T47D (cell line): ENCODE measurements around the gene KL.
A peak's percentile ranks its signal among the peaks of the same experiment; 100 is the strongest.

ENCODE experiments used
- DNase-seq, 2 experiments: peaks; one replicate each; pipeline versions ENCODE4 v3.0.0 to v3.0.0-alpha.2; 2011 to 2012; ENCODE audit warnings: low read depth in 1 of 2, low spot score in 1 of 2
- JUND ChIP-seq: IDR thresholded peaks from 2 replicates; pipeline ENCODE4 v1.6.1; 2012; ENCODE audit warnings: low read depth
- in situ Hi-C: cut with HindIII; loops from 2 replicates; pipeline ENCODE4 v1.10.0; 2016; ENCODE audit warnings: low sequenced_read_pairs, low pct_unique_long_range_greater_than_20kb

Gene KL

DNA sequence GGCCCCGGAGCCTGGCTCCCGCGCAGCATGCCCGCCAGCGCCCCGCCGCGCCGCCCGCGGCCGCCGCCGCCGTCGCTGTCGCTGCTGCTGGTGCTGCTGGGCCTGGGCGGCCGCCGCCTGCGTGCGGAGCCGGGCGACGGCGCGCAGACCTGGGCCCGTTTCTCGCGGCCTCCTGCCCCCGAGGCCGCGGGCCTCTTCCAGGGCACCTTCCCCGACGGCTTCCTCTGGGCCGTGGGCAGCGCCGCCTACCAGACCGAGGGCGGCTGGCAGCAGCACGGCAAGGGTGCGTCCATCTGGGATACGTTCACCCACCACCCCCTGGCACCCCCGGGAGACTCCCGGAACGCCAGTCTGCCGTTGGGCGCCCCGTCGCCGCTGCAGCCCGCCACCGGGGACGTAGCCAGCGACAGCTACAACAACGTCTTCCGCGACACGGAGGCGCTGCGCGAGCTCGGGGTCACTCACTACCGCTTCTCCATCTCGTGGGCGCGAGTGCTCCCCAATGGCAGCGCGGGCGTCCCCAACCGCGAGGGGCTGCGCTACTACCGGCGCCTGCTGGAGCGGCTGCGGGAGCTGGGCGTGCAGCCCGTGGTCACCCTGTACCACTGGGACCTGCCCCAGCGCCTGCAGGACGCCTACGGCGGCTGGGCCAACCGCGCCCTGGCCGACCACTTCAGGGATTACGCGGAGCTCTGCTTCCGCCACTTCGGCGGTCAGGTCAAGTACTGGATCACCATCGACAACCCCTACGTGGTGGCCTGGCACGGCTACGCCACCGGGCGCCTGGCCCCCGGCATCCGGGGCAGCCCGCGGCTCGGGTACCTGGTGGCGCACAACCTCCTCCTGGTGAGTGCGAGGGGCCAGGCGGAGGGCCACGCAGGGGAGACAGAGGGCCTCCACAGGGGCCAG is at the start of gene KL:
Gene KL (plus strand): TSS at position 10 of the 909 bp plus-strand sequence. CDS start 18 bp downstream, at position 28.
- TF ChIP-seq JUND, result no peak
- DNase-seq, result no peak
- in situ Hi-C loops, result no loop called here

DNA sequence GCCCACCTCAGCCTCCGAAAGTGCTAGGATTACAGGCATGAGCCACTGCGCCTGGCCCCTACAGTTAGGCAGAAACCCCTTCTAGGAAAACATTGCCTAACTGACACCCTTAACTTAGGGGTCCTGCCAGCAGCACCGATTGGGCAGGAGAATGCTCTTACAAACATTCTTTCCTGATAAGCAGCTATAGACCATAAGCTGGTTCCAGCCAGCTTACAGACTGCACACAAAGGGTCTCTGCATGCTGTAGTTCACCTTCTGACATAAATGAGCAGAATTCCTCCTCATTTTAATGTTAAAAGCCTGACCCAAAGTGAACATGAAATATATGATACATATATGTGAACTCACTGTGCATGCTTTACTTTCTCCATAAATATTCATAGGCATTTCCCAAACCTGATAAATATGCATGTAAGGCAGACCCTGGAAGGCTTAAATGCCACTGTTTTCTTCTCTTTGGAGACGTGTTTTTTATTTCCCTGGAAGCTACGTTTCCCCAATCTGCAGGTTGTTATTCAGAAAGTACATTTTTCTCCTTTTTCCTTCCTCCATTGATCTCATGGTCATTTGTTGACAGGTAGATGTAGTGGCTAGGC is 48.5 kb upstream of the KL start:
- no peak for TF ChIP-seq JUND
- DNase-seq, result no peak
- in situ Hi-C loops, result no loop called here

DNA sequence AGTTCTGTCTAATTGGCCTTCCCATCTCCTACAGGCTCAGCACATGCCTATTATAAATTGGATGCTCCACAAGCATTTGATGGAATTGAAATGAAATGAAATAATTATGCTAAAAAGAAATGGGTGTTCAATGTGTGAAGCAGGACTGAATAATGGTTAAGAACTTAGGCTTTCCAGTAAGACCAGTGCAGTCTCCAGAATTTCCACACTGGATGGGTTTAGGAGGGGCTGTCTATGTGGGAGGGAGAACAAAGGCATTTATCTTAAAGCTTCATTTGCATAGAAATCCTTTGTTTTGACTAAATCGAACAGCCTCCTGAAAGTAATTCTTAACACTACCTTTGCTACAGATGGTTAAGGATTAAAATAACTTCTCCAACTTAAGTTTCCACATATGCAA is 47.9 kb upstream of the KL start:
- no peak for DNase-seq
- TF ChIP-seq JUND, result no peak
- in situ Hi-C loops, result no loop called here

DNA sequence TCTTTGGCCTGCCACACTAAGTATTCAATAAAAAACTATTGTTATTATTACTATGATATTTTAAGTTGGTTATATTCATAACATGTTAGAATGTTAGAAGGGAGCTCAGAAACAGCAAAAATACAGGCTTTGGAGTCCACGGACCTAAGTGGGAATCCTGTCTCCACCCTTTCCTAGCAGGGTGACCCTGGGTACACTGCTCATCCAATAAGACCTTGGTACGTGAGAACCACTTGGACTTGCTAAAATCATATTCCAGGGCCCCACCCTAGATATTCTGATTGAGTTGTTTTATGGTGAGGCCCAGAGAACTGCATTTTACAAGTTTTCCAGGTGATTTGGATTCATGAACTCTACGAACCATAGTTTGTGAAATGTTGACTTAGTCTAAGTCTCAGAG is 47.4 kb upstream of the KL start:
- TF ChIP-seq JUND, result no peak
- in situ Hi-C loops, result no loop called here
- DNase-seq, result no peak

DNA sequence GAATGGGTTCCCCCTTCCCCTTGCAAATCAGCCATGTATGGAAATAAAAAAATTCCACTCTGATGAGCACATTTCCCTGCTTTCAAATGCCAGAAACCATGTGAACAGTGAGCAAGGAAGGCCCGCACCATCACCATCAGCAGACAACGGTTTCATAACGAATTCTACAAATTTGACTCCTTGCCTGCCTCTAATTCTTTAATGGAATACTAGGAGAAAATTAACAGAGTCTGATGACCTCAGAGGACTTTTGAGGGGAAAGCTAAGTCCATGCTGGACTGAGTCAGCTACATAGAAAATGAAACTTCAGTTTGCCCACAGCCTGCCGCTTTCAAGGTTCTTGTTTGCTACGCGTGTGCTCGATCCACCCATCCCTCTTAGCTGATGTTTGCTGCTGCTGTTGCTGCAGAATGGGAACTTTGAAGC is 46.7 kb upstream of the KL start:
- no peak for TF ChIP-seq JUND
- no peak for DNase-seq
- in situ Hi-C loops, result no loop called here

DNA sequence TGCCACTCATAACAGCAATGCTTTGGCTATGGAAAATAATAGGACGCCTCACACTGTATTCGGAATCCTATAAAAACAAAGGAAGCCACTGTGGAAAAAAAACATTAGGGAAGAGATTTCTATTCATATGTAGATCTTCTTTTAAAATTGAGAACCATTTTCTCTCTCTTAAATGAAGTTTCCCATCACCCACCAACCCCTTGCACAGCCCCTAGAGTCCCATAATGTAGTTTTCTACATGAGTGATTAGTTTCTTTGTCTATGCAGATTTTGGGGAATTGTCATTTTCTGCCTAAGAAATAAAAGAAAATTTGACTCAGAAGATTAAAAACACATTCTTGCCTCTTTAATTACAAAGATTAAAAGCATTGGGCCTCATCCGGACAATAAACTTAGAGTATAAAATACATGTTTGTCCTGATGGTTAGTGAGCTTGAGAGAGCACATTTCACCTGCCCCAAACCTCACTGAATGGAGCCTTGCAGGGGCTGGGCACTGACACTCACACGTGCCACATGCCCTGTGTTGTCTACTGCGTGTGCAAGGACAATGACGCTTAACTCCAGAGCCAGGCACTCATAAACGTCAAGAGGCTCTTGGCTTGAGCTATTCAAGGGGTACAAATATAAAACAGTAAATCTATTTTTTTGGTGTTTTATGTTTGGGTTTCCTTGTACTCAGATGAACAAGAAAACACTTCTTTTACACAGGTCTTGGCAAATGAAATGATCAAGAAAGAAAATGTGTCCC is 40.0 kb upstream of the KL start:
- DNase-seq, result no peak
- in situ Hi-C loops, result no loop called here
- TF ChIP-seq JUND, result no peak

DNA sequence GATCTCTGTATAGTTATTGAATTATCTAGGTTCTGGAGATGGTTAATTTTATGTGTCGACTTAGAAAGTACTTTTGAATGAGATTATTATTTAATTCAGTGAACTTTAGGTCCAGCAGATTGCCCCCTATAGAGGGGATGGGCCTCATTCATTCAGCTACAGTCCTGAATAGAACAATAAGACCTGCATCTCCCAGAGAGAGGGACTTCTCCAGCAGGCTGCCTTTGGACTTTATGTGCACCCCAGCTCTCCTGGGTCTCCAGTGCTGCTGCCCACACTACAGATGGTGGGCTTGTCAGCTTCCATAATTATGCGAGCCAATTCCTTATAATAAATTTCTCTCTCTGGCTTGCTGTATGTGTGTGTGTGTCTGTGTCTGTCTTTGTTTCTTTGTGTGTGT is 39.3 kb upstream of the KL start:
- no peak for DNase-seq
- in situ Hi-C loops, result no loop called here
- no peak for TF ChIP-seq JUND

DNA sequence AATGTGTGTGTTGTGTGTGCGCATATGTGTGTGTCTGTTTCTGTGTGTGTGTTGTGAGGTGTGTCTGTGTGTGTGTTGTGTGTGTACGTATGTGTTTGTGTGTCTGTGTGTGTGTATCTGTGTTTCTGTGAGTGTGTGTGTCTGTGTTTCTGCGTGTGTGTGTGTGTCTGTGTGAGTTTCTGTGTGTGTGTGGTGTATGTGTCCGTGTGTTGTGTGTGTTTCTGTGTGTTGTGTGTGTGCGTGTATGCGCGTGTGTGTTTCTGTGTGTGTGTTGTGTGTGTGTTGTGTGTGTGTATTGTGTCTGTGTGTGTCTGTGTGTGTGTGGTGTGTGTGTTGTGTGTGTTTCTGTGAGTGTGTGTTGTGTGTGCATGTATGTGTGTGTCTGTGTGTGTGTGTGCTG is 38.9 kb upstream of the KL start:
- DNase-seq, result no peak
- no peak for TF ChIP-seq JUND

DNA sequence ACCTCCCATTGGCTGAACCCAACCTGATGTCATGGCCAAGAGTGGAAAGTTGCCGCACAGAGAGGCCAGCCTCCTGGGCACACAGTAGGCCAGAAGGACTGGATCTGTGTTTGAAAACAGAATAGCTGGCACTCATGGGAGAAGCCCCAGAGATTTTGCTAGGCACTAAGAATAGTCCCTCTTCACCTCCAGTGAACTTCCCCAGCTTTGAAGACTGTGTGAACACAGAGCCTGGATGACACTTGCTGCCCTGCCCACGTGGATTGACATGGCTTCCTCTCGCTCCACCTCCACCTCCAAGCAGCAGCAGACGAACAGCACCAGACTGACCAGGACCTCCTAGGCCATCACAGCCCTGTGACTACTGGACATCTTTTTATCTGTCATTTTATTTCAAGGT is 37.9 kb upstream of the KL start:
- in situ Hi-C loops, result no loop called here
- no peak for DNase-seq
- TF ChIP-seq JUND, result no peak

More for the DNA sequence above, 38.9 kb upstream of the KL start:
- in situ Hi-C loops, result no loop called here

DNA sequence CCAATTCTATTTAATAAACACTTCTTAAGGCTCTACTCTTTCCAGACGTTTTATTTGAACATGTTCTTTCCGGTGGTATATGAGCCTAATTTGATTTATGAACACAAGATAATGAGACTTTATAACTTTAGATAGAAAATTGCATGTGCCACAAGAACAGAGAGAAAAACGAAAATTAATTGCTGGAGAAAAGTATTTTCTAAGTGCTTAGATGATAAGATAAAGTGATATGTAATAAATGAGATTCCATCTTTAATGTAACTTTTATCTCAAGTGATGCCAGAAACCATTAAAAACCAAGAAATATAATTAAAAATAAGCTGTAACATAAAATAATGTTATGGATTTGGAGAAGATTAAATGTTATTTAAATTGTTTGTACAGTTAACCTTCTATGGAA is 33.2 kb upstream of the KL start:
- no peak for TF ChIP-seq JUND
- in situ Hi-C loops, result no loop called here
- DNase-seq, result no peak

DNA sequence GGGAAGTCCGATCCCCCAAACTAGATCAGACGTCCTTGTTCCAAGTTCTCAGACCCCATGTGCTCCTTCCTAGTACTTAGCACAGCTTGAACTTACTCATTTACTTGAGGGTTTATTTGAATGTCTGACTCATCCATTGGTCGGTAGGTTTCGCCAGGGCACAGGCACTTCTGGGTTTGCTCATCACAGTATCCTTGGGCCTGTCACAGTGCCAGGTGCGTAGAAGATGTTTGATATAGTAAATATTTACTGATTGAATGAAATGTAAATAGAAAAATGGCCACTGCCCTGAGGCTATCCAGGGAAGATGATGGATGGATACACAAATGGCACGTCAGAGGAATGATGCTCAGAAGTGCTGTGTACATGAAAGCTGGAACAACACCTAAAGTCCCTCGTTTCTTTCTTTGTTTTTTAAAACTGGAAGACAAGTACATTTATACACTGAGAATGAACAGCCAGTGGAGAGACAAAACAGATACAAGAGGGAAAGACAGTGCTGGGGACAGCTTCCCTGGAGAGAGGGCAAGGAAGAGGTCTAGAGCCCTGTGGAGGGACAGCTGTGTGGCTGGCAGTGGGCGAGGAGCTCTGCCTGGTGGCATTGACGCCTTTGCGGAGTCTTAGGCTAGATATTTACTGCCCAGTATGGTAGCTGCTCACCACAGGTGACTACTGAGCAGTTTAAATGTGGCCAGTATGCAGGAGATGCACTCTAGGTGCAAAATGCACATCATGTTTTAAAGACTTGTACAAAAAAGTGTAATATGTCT is 31.2 kb upstream of the KL start:
- no peak for TF ChIP-seq JUND
- peak; percentile 13 to 90 for DNase-seq
- in situ Hi-C loops, result no loop called here

DNA sequence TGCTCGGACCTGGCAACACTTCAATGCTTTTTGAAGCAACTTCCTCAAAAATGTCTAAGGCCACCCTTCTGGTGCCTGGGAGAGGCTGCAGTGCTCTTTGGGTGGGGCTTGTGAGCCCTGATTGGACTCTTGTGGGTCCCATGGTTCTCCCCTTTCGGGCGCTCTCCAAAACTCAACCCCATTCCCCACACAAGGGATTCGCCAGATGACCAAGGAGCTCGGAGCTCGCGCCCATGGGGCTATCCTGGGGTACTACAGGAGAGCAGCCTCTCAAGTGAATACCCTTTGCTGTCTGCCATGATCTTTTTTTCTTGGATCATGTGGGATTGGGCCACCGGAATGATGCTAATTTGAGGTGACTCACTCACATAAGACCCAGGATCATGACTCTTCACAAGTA is 29.7 kb upstream of the KL start:
- no peak for DNase-seq
- in situ Hi-C loops, result no loop called here
- no peak for TF ChIP-seq JUND
